ENCODE measurements around the gene SGTA.

DNA sequence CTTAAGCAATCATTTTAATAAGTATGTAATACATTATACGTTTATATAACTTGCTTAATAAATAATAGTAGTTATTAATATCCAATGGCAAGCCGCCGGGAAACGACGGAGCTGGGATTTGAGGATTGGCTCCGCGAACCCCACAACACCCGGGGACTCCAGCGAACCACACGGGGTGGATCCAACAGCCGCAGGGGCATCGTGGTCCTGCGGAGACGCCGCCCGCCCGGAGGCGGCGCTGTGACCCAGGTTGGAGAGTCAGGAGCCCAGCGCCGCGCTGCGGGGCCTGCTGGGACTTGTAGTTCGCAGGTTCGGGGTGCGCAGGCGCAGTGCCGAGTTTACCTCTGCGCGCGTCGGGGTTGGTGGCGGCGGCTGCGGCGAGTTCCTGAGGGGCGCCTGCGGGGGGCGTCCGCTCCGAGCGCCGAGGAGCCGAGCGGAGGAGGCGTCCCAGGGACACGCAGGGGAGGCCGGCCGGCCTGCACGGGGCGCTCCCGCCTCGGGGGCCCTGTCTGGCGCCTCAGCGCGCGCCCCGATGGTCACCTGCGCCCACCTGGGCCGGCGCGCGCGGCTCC is 36.6 kb upstream of the SGTA start, which contains the start of gene ZNF554:
- TF ChIP-seq POLR2AphosphoS5 (IDR thresholded peaks at IDR 0.05; ENCODE audit: low read depth, low read length) = no peak; the same call in 1 of the 2 replicates
- peak; percentile 64; the same call in 1 of the 2 replicates for TF ChIP-seq TAF1 (IDR thresholded peaks at IDR 0.05; ENCODE audit: borderline replicate concordance, insufficient read depth, low read length)
- TF ChIP-seq, protein P1, sequence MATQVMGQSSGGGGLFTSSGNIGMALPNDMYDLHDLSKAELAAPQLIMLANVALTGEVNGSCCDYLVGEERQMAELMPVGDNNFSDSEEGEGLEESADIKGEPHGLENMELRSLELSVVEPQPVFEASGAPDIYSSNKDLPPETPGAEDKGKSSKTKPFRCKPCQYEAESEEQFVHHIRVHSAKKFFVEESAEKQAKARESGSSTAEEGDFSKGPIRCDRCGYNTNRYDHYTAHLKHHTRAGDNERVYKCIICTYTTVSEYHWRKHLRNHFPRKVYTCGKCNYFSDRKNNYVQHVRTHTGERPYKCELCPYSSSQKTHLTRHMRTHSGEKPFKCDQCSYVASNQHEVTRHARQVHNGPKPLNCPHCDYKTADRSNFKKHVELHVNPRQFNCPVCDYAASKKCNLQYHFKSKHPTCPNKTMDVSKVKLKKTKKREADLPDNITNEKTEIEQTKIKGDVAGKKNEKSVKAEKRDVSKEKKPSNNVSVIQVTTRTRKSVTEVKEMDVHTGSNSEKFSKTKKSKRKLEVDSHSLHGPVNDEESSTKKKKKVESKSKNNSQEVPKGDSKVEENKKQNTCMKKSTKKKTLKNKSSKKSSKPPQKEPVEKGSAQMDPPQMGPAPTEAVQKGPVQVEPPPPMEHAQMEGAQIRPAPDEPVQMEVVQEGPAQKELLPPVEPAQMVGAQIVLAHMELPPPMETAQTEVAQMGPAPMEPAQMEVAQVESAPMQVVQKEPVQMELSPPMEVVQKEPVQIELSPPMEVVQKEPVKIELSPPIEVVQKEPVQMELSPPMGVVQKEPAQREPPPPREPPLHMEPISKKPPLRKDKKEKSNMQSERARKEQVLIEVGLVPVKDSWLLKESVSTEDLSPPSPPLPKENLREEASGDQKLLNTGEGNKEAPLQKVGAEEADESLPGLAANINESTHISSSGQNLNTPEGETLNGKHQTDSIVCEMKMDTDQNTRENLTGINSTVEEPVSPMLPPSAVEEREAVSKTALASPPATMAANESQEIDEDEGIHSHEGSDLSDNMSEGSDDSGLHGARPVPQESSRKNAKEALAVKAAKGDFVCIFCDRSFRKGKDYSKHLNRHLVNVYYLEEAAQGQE (IDR thresholded peaks at IDR 0.05; ENCODE audit: insufficient read depth in 1 of 2, low read depth in 2 of 2, low read length in 2 of 2) = 0 out of 4 replicates have a peak, but pooled peaks of 1 of the 2 experiments have one; percentile 4

All from PFSK-1 (cell line).